Right hindlimb (tissue), 1 donor: ENCODE results near the gene LCN2.
A peak's percentile ranks its signal among the peaks of the same experiment; 100 is the strongest.

Experiments used
- DNase-seq: peaks from one replicate; pipeline ENCODE4 v3.0.0-alpha.2; 2018

The LCN2 gene

DNA sequence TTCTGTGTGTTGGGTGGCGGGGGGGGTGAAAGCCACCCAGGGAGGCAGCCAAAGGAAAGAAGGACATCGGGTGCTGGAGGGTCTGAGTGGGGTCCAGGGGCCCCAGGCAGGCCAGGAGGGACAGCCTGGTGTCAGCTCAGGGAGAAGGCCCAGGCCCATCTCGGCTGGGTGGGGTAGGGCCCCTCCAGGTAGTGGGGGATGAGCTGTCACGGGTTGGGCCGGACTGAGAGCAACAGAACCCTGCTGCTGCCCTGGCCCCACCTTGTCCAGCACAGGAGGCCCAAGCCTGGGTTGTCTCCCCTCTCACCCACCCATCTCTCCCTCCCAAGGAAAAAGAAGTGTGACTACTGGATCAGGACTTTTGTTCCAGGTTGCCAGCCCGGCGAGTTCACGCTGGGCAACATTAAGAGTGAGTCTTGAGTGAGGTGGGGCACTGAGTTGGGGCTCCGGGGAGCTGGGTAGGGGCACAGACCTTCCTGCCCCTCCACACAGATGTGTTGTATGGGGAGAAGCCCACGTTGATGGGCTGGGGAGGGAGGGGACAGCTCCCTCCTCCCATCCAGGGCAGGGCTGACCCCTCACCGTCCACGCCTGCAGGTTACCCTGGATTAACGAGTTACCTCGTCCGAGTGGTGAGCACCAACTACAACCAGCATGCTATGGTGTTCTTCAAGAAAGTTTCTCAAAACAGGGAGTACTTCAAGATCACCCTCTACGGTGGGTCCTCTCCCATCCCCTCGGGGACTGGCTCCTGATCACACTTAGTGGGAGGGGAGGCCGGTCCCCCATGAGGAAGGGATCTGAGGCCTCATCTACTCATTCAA, 2.3 kb downstream of the LCN2 start:
- DNase-seq = no peak

DNA sequence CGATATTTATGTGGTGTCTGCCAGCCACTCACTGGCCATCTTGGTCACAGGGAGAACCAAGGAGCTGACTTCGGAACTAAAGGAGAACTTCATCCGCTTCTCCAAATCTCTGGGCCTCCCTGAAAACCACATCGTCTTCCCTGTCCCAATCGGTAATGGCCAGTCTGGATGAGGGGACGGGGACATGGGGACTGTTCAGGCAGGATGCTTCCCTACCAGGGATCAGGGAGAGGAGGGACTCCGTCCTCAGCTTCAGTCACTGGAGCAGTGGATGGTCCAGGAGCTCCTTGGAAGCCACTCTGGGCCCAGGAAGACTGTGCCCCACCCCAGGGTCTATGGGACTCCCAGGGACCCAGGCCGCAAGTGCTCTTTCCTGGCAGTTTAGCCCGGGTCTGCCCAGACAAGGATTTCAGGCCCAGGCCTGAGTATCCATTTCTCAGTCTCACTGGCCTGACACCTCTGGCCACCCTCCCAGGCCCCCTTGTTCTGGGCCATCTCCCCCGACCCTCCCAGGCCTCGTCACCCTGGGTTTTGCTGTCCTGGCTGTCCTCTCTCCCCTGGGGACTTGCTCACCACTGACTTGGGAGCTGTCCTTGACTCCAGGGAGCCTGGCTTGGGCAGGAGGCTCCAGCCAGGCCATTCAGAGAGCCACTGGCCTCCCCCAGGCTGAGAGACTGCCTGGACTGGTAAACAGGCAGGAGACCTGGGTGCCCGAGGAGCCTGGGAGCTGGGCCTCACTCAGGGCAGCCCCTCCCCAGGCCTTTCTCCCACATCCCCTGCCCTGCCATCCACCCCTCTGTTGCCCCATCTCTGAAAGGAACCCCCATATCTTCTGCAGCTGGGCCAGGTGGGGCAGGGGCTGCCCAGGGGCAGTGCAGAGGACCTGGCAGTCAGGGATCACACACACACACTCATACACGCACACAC, 3.1 kb downstream of the LCN2 start:
- no peak for DNase-seq

DNA sequence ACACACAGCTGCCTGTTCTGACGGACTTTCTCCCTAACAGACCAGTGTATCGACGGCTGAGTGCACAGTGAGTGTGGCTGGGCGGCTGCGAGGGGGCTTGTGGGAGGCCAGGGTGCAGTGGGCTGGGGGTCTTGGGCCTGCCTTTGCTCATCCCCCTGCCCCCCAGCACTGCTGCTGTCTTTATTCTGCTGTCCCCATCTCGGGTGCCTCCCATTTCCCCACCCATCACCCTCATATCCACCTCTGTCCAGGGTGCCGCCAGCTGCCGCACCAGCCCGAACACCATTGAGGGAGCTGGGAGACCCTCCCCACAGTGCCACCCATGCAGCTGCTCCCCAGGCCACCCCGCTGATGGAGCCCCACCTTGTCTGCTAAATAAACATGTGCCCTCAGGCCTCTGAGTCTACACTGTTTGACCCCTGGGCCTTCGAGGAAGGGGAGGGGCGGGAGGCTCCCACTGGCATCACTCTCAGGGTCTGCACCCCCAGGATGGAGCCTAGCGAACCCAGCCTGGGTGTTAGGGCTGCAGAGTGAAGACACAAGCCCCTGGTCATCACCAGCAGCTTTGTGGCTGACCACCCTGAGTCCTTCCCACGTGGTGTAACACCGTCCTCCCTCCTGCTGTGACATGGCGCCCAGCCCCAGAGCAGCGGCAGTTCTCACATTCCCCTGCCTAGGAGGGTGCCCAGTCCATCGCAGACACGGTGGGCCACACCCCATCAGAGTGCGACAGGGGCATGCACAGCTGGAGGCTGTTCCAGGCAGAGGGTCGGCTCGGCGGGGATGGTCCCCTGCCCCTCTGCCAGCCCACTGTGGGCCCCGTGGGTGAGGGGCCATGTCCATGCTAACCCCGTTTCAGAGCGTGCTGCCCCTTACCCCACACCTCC, 4.0 kb downstream of the LCN2 start:
- DNase-seq = peak; percentile 17

DNA sequence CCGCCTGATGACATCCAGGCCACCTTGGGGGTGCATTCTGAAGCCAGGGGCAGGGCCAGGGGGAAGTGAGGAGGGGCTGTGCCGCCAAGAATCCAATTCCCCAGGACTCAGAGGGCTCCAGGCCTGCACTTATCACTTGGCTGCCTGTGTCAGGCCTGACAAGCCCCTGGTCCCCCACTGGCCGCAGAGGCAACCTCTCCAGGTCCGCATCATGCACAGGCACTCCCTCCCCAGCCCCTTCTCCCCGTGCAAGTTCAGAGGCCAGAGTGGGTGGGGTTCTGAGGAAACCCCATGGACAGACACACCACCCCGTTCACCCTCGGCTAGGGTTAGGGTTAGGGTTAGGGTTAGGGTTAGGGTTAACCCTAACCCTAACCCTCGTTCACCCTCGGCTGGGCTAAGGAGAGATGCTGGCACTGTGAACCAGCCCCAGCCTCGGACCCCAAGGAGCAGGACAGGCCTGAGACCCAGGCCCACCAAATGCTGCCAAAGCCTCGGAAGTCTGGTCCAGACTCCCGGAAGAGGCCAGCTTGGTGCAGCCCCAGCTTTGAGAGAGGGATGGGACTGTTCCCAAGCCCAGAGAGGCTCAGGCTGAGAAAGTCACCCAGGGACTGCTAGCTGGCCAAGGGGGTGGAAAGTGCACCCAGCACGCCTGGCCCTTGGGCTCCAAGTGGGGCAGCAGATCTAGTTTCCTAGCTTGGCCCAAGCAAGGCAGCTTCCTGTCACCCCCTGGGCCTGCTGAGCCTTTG, 4.9 kb downstream of the LCN2 start:
- peak; percentile 12 for DNase-seq

DNA sequence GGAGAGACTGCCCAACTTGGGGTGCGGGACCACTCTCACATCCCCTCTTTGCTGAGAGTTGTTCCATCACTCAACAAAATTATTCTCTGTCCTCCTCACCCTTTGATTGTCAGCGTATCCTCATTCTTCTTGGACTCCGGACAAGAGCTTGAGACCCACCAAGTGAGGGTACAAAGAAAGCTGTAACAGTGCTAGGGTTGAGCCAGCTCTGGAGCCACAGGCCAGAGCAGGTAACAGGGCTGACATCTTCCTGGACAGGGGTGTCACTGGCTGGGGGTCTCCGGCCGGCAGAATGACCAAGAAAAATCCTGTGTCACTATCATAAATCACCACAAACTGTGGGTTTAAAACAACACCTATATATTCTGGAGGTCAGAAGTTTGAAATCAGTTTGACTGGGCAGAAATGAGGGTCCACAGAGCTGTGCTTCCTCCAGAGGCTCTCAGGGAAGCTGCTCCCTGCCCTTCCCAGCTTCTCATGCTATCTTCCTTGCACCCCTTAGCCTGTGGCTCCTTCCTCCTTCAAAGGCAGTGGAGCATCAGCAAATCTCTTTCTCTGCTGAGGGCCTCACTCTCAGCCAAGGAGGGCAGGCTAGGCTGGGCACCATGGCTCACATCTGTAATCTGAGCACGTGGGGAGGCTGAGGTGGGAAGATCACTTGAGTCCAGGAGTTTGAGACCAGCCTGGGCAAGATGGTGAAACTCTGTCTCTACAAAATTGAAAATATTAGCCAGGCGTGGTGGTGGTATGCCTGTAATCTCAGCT, 6.7 kb downstream of the LCN2 start:
- no peak for DNase-seq

DNA sequence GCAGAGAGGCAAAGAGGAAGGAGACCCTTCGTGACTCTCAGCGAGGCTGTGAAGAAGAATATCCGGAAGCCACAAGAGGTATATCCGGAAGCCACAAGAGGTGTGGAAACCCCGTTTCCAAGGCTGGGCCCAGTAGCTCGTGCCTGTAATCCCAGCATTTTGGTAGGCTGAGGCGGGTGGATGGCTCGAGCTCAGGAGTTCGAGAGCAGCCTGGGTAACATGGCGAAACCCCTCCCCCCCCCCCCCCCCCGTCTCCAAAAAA, 10.2 kb downstream of the LCN2 start:
- DNase-seq = no peak

DNA sequence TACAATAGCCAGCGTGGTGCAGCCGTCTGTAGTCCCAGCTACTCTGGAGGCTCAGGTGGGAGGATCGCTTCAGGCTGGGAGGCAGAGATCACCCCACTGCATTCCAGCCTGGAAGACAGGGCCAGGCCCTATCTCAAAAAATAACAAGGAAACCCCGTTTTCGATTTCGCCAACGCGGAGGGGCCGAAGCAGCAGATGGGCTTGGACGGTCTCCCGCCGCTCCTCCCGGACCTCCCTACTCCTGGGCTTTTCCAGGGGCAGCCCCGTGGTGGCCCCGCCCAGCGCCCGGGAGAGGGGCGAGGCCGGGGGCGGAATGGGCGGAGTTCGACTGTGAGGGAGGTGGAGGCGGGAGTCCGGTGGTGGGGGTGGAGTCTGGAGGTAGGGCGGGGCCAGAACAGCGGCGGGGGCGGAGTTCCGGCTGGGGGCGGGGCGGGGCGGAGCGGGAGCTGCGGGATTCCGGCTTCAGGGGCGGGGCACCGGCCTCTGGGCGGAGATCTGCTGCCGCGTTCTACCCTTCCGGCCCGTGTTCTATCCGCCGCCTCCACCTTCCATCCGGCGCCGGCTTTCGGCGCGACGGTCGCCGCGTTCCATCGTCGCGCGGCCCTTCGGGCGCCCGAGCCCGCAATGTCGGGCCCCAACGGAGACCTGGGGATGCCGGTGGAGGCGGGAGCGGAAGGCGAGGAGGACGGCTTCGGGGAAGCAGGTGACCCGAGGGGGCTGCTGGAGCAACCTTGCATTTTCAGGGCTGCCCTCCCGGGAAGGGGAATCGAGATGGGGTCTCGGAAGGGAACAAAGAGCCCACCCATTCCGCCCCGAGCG, 10.7 kb downstream of the LCN2 start, which contains the start of gene BBLN:
Gene BBLN (plus strand): TSS at position 482 of the 819 bp plus-strand sequence. CDS start 143 bp downstream, at position 625.
- peak; percentile 97 for DNase-seq

DNA sequence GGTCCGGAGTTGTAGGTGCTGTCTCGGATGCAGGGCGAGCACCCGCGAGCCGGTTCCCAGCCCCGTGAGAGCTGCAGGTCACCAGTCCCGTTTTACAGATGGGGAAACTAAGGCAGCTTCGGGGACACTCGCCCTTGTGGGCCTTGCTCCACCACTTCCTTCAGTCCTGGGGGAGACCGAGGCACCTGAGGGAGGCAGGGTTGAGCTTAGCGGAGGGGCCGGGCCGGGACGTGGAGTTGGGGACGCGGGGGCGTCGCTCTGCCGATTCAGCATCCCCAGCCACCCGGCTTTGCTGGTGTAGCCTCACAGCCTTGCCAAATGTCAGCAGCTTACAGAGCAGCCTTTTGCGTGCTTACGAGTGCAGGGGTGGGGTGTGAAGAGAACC, 11.3 kb downstream of the LCN2 start:
- DNase-seq = no peak

DNA sequence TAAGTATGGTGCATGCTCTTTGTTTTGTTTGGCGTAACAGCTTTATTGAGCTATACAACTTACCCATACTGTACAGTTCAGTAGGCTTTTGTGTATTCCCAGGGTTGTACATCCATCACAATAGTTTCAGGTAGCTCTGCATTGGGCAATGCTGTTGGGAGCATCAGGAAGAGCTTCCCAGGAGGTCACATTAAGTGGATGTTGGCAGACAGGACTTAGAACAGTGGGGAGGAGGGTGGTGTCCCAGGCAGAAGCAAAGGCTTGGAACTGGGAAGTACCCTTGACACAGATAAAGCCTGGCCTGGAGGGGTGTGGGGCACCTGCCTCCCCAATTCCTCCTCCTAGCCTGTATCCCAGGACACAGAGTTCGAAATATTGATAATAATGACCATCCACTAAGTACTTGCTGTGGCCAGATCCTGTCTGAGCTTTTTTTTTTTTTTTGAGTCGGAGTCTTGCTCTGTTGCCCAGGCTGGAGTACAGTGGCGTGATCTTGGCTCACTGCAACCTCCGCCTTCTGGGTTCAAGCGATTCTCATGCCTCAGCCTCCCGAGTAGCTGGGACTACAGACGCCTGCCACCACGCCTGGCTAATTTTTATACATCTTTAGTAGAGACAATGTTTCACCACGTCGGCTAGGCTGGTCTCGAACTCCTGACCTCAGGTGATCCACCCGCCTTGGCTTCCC, 12.1 kb downstream of the LCN2 start:
- peak; percentile 19 for DNase-seq

DNA sequence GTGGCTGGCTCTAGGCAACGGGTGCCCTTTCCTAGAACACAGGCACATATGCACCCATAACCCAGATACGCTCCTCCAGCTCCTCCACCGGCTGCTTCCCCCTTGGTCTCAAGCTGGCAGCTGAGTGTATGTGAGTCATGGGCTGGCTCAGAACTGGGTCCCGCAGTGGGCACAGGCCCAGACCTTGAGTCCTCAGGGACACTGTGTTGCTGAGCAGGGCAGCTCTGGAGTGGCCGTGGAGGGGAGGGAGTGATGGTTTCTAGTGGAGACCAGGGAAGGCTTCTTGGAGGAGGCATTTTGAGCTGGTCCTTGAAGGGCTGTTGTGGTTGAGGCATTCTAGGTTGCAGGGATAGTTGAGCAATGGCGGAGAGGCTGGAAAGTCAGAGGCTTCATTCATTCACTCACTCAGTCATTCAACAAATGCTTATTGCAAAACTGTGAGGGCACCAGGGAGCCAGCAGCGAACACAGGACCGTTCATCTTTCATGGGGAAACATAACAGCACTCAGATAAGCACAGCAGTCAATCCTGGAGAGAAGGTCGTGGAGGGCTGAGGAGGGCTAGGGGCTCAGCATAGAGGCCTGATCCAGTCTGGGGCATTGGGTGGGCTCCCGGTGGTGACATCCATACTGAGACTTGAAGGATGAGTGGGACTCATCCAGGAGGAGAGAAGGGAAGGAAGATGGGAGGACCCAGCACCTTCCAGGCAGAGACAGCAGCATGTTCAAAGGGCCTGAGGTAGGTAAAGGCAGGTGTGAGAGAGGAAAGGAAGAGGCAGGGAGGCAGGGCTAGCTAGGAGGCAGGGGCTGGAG, 13.2 kb downstream of the LCN2 start:
- peak; percentile 33 for DNase-seq

DNA sequence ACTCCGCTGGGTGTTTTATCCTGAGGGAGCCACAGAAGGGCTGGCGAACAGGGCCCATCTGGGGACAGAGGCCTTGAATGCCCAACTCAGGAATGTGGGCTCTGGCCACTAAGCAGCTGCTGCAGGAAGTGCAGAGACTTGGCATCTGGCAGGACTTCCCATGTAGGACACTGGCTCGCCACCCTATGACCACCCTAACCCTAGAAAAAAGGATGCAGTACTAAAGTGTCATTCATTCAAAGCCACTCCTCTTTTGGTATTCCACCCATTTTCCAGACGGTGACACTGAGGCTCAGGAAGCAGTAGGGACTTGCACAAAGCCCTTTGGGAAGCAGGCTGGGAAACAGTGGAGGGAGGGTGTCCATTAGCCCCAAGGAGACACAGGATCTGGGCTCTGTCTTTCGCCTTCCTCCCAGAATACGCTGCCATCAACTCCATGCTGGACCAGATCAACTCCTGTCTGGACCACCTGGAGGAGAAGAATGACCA, 13.8 kb downstream of the LCN2 start:
- no peak for DNase-seq

DNA sequence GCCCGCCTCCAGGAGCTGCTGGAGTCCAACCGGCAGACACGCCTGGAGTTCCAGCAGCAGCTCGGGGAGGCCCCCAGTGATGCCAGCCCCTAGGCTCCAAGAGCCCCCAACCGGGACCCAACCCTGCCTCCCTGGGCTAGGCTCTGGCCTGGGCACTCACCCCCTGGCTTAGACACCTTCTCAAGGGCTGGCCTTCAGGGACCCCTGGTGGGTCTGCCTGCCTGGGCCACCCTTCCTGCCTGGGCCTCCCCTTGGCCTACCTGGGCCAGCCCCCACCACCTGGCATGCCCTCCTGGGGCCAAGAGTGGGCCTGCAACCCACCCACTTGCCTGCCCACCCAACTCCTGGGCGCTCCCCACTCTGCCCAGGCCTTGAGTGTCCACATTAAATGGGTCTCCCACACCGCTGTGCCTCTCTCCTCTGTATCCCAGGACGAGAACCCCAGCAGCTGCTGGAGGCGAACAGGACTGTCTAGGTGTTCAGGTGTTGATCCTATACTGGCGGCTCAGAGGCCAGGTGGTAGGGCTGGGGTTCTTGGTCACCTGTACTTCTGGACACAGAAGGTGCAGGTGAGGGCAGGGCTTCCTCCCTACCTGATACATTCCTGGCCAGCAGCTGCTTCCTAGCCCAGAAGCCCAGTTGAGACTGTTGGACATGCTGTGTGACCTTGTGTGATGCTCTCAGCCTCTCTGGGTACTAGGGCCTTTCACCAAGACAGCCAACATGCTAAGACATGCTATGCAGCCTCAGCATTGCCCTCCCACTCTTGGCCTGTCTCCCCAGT, 14.5 kb downstream of the LCN2 start:
- peak; percentile 17 for DNase-seq

DNA sequence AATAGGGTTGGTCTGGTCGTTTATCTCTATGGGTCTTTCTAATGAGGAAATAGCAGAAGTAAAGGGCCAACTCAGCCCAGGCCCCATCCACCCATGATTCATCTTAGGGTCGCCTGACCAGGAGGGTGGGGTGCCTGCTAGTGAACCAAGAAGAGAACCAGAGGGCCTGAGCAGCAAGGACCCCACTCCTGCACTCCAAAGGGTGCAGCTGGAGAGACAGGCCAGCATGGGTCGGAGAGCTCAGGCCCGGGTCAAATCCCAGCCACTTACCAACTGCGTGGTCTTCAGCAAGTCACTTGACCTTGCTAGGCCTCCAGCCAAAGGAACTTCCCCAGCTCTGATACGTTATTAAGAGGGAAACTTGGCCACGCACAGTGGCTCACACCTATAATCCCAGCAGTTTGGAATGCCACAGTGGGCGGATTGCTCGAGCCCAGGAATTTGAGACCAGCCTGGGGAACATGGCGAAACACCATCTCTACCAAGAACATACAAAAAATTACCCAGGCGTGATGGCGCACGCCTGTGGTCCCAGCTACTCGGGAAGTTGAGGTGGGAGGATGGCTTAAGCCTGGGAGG, 15.1 kb downstream of the LCN2 start:
- DNase-seq = no peak

DNA sequence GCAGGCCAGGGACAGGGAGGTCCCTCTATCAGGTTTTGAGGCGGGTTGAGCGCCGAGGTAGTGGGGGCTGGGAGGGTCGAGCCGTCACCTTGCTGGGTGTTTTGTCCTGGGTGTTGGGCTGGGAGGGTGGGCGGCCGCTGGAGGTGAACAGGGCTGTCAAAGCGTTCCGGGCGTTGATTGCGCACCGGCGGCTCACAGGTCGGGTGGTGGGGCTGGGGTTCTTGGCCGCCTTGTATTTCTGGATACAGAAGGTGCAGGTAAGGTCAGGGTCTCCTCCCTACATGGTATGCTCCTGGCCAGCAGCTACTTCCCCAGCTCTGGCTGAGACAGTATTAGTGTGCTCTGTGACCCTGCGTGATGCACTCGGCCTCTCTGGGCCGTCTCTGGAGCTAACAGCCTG, 16.9 kb downstream of the LCN2 start:
- DNase-seq = no peak

DNA sequence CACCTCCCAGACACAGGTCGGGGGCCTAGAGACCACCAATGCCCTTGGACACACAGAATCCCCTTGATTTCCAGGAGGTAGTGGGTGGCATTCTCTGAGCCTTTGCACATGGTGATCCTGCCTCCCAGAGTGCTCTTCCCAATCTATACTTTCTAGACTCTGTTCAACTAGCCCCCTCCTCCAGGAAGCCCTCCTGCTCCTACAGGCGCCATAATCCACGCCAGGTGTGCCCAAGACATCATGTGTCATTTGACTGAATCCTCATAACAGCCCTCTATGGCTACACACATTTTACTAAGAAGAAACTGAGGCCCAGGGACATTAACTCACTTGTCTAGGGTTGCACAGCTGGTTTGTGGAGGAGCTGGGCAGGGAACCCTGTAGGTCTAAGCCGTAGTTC, 18.0 kb downstream of the LCN2 start:
- DNase-seq = no peak

DNA sequence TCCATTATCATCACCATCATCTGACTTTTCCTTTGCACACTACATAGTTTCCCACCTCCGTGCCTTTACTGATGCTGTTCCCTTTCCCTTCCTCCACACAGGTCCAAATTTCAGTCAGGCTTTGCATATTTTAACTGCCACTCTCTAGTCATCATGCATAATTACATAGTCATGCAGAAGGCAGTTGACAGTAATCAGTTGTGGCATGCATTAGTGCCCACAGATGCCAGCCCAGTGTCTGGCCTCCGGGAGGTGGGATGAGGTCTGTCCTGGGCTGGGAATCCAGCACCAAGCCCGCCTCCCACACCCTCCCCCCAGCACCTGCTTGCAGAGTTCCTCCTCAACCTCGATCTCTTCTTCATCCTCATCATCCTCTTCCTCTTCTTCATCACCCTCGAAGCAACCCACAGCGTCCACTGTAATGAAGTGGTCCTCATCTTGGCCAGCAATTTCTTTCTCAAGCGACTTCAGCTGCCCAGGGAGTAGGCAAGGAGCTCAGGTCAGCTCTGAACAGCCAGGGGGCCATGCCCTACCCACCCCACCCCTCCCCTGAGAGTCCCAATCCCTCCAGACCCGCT, 19.6 kb downstream of the LCN2 start:
- no peak for DNase-seq

DNA sequence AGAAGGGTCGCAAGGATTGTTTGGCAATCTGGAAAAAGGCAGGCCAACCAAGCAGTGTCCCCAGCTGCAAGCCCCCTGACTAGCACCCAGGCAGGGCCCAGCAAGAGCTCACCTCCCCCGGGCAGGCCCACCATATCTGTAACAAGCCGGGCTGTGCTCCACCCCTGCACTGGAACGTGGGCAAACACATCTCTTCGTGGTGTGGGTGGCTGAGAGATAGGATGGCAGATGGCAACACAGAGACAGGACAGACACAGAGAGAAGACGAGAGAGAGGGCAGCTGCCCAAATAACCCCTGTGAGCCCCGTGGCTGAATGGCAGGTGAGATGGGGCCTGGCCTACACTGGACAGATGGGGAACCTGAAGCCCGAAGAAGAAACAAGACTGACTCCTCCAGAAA, 20.2 kb downstream of the LCN2 start:
- DNase-seq = no peak
